ENCODE measurements around the gene PKIB.

DNA sequence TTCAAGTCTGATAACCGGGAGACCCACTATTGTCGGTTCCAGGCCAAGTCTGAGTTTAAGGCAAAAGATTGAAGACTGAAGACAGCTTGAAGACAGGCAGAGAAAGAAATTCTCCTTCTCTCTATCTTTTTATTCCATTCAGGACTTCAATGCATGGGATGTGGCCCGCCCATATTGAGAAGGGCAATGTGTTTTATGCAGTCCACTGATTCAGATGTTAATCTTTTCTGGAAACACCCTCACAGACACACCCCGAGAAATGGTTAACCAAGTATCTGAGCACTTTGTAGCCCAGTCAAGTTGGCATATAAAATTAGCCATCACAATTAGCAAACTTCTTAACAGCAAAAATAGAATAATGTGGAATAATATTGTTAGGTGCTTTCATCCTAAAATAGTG lies 93.9 kb downstream of the PKIB start:
- no peak for TF ChIP-seq CTCF (IDR thresholded peaks at IDR 0.05)
- no peak for TF ChIP-seq POLR2A (IDR thresholded peaks at IDR 0.05)
- no peak for TF ChIP-seq EP300 (IDR thresholded peaks at IDR 0.05)
